ENCODE measurements around the gene ASCC3. TPM values are rescaled to one million over a fixed set of nuclear protein-coding genes. Genes with fewer than 3 reads are reported as not detected.

The ASCC3 gene
- total RNA-seq = 49.4 and 111 TPM in 2 replicates

GRCh38 chr6:100880853-100881706 is at the start of gene ASCC3:
Gene ASCC3, minus strand, starts transcription at chr6:100881329. Its CDS starts 13,332 bp downstream, at chr6:100867997.

GRCh38 chr6:100464903-100465700 is 416.0 kb downstream of the ASCC3 start, which contains the start of gene SIM1:
Gene SIM1, minus strand, starts transcription at chr6:100464921. Its CDS starts 1,453 bp downstream, at chr6:100463468.

